HepG2 (cell line): Measurements from ENCODE around the gene CRB1. TPM values are rescaled to one million over a fixed set of nuclear protein-coding genes. Genes with fewer than 3 reads are reported as not detected.

ENCODE experiments used
- ATAC-seq: fragments of 200-7000 bp; cut with Tn5 transposase; 3 replicates; pipeline ENCODE4 v1.9.1; 2020; ENCODE audit warnings: mild to moderate bottlenecking, moderate library complexity
- BruUV-seq: library from RNA; stranded (reverse); fragments of 400-500 nt; replicated peaks from 2 replicates; lab custom pipeline; 2021; lab: Mats Ljungman, UMichigan
- CTCF ChIA-PET: fragments of 300-600 bp; formaldehyde crosslinking; extraction: SDS; loops from one replicate; lab custom pipeline; 2021; ENCODE audit warnings: low total read pairs, inconsistent platforms, low intra/inter-chr PET ratio; lab: Yijun Ruan, JAX
- POLR2A ChIA-PET: fragments of 350-600 bp; sonication (Branson Sonifier 250); formaldehyde crosslinking; loops from one replicate; lab custom pipeline; 2020; ENCODE audit warnings: antibody characterized with exemption, inconsistent platforms; lab: Yijun Ruan, JAX
- DNase-seq: peaks from one replicate; pipeline ENCODE4 v3.0.0-alpha.2; 2015; ENCODE audit warnings: low spot score
- FAIRE-seq: peaks from 3 replicates; lab custom pipeline; 2011; peaks lifted over from hg19 to GRCh38; lab: Jason Lieb, UNC
- H2AFZ ChIP-seq: one replicate; pipeline ENCODE4 v1.6.1; 2011; ENCODE audit warnings: low read length, inconsistent platforms
- H3K27ac ChIP-seq: fragments of 300-600 bp; 3 replicates; pipeline ENCODE4 v1.8.0; 2011; ENCODE audit warnings: mixed run types, mild to moderate bottlenecking, mixed read lengths, low read length, inconsistent platforms; ENCODE audit not compliant: insufficient read depth; ENCODE audit errors: extremely low read length
- H3K27me3 ChIP-seq, 2 experiments: fragments of 200-600 bp in 1 of 2; 2 replicates in 1 of 2; 3 replicates in 1 of 2; pipeline versions ENCODE4 v1.6.0 to v1.8.0; 2011; ENCODE audit warnings: low read length in 2 of 2, mild to moderate bottlenecking in 2 of 2, moderate library complexity in 2 of 2, inconsistent platforms in 1 of 2; ENCODE audit not compliant: insufficient read depth in 2 of 2, control insufficient read depth in 1 of 2
- H3K36me3 ChIP-seq, 2 experiments: fragments of 200-600 bp in 1 of 2; replicated peaks in 1 of 2; 2 replicates in 1 of 2; 3 replicates in 1 of 2; pipeline versions ENCODE4 v1.5.1 to v1.8.0; 2011; ENCODE audit warnings: low read length in 2 of 2, inconsistent platforms in 1 of 2; ENCODE audit not compliant: insufficient read depth in 2 of 2, control insufficient read depth in 1 of 2
- H3K4me1 ChIP-seq: 2 replicates; pipeline ENCODE4 v1.5.1; 2012; ENCODE audit warnings: low read length, inconsistent platforms; ENCODE audit not compliant: insufficient read depth
- H3K4me2 ChIP-seq: 2 replicates; pipeline ENCODE4 v1.6.0; 2011; ENCODE audit warnings: low read depth, low read length, inconsistent platforms
- H3K4me3 ChIP-seq, 3 experiments: fragments of 200-600 bp in 1 of 3; sonication (generic), shearing (Covaris generic) in 1 of 3; replicated peaks in 1 of 3; 2 replicates each; pipeline ENCODE4 v1.5.1; 2011 to 2016; ENCODE audit warnings: low read length in 3 of 3, inconsistent platforms in 2 of 3, low read depth in 2 of 3, mild to moderate bottlenecking in 2 of 3, control low read depth in 1 of 3, mixed read lengths in 1 of 3; ENCODE audit not compliant: insufficient read depth in 1 of 3
- H3K79me2 ChIP-seq: one replicate; pipeline ENCODE4 v1.6.1; 2011; ENCODE audit warnings: low read length, inconsistent platforms; ENCODE audit not compliant: insufficient read depth
- H3K9ac ChIP-seq: 2 replicates; pipeline ENCODE4 v1.6.0; 2011; ENCODE audit warnings: mild to moderate bottlenecking, low read depth, low read length, inconsistent platforms; ENCODE audit not compliant: insufficient read depth
- H3K9me3 ChIP-seq: 2 replicates; pipeline ENCODE4 v1.5.1; 2012; ENCODE audit warnings: mild to moderate bottlenecking, low read length
- H4K20me1 ChIP-seq: 2 replicates; pipeline ENCODE4 v1.6.0; 2011; ENCODE audit warnings: inconsistent platforms, mild to moderate bottlenecking, low read length, moderate library complexity; ENCODE audit not compliant: insufficient read depth
- GZF1 ChIP-seq: sonication (generic); formaldehyde crosslinking; IDR thresholded peaks from 2 replicates; pipeline ENCODE4 v1.5.1; 2020; ENCODE audit warnings: mild to moderate bottlenecking, missing genetic modification reagents
- HMG20B ChIP-seq: conservative IDR thresholded peaks from 2 replicates; pipeline ENCODE4 v1.6.1; 2016; ENCODE audit warnings: missing genetic modification reagents, missing compliant biosample characterization
- JARID2 ChIP-seq: sonication (generic); formaldehyde crosslinking; IDR thresholded peaks from 2 replicates; pipeline ENCODE4 v1.8.1; 2023; ENCODE audit warnings: missing genetic modification reagents, inconsistent platforms; ENCODE audit not compliant: insufficient replicate concordance
- NAIF1 ChIP-seq: sonication (generic); formaldehyde crosslinking; IDR thresholded peaks from 2 replicates; pipeline ENCODE4 v1.5.0; 2020; ENCODE audit warnings: mild to moderate bottlenecking, missing genetic modification reagents, borderline replicate concordance
- NONO ChIP-seq, 2 experiments: fragments of 450-650 bp in 1 of 2; sonication (generic) in 1 of 2; formaldehyde crosslinking in 1 of 2; IDR thresholded peaks in 1 of 2; conservative IDR thresholded peaks in 1 of 2; 2 replicates each; pipeline versions ENCODE4 v1.6.1 to v1.8.0; 2017 to 2022; ENCODE audit warnings: mild to moderate bottlenecking in 1 of 2, missing genetic modification reagents in 1 of 2, moderate library complexity in 1 of 2
- POGZ ChIP-seq: sonication (generic); formaldehyde crosslinking; IDR thresholded peaks from 2 replicates; pipeline ENCODE4 v1.4.0; 2020; ENCODE audit warnings: mild to moderate bottlenecking, missing genetic modification reagents
- ZNF44 ChIP-seq: sonication (generic); formaldehyde crosslinking; IDR thresholded peaks from 2 replicates; pipeline ENCODE4 v1.5.1; 2020; ENCODE audit warnings: mild to moderate bottlenecking, missing genetic modification reagents
- ZNF468 ChIP-seq: sonication (generic); formaldehyde crosslinking; IDR thresholded peaks from 2 replicates; pipeline ENCODE4 v1.8.0; 2022; ENCODE audit warnings: mild to moderate bottlenecking, moderate library complexity, missing genetic modification reagents
- ZNF563 ChIP-seq: sonication (generic); formaldehyde crosslinking; IDR thresholded peaks from 2 replicates; pipeline ENCODE4 v1.8.0; 2022; ENCODE audit warnings: mild to moderate bottlenecking, moderate library complexity, missing genetic modification reagents
- ZNF605 ChIP-seq: sonication (generic); formaldehyde crosslinking; IDR thresholded peaks from 2 replicates; pipeline ENCODE4 v1.8.0; 2022; ENCODE audit warnings: mild to moderate bottlenecking, missing genetic modification reagents
- ZNF615 ChIP-seq: sonication (generic); formaldehyde crosslinking; IDR thresholded peaks from 2 replicates; pipeline ENCODE4 v1.5.0; 2020; ENCODE audit warnings: mild to moderate bottlenecking, missing genetic modification reagents, borderline replicate concordance
- ZNF670 ChIP-seq: sonication (generic); formaldehyde crosslinking; IDR thresholded peaks from 2 replicates; pipeline ENCODE4 v1.8.0; 2022; ENCODE audit warnings: mild to moderate bottlenecking, missing genetic modification reagents, borderline replicate concordance
- ZNF75D ChIP-seq: sonication (generic); formaldehyde crosslinking; IDR thresholded peaks from 2 replicates; pipeline ENCODE4 v1.8.1; 2023; ENCODE audit warnings: missing genetic modification reagents, mild to moderate bottlenecking, borderline replicate concordance
- ZNF850 ChIP-seq: sonication (generic); formaldehyde crosslinking; conservative IDR thresholded peaks from 2 replicates; pipeline ENCODE4 v1.9.0; 2021; ENCODE audit warnings: mild to moderate bottlenecking, missing genetic modification reagents
- ZSCAN21 ChIP-seq: sonication (generic); formaldehyde crosslinking; IDR thresholded peaks from 2 replicates; pipeline ENCODE4 v1.8.0; 2022; ENCODE audit warnings: mild to moderate bottlenecking, missing genetic modification reagents, moderate library complexity, borderline replicate concordance
- WGBS: methylation state at CpG from one replicate; pipeline ENCODE4 v1.1.6; 2017; ENCODE audit warnings: low lambda C conversion rate; 5-methylcytosine and 5-hydroxymethylcytosine counted together
- in situ Hi-C: cut with HindIII; loops from 2 replicates; pipeline ENCODE4 v1.10.0; 2017; ENCODE audit warnings: low pct_unique_long_range_greater_than_20kb; ENCODE audit not compliant: extremely low pct_ligation_motif_present
- intact Hi-C: fragments of 100-400 bp; cut with micrococcal nuclease; formaldehyde crosslinking; loops from one replicate; pipeline ENCODE4 v1.10.0; 2022; ENCODE audit not compliant: unreplicated experiment
- polyA plus RNA-seq, 8 experiments: library from polyadenylated mRNA; depleted of rRNA in 3 of 8; stranded (reverse) in 7 of 8; unstranded in 1 of 8; fragments of >200 nt; fragmentation: Illumina TruSeq in 4 of 8; extraction: Trizol in 4 of 8; gene quantifications; 2 replicates each; pipeline versions ENCODE4 v1.2.1 to v1.2.3, GENCODE V29; 2011 to 2016; ENCODE audit warnings: low read depth in 4 of 8, missing spikeins in 1 of 8, mixed read lengths in 1 of 8; ENCODE audit not compliant: insufficient read depth in 1 of 8
- total RNA-seq, 5 experiments: library from RNA; depleted of rRNA; stranded (reverse); fragments of >200 nt; fragmentation: Illumina TruSeq; extraction: Trizol; gene quantifications; 2 replicates each; pipeline ENCODE4 v1.2.3, GENCODE V29; 2016; ENCODE audit warnings: low read depth in 1 of 5

CRB1 gene
- total and polyA plus RNA-seq, 2 of the 13 experiments (the other 11 are each of a cell fraction or from before 2014, with no cell fraction given): 0.01 TPM; not detected in 1

DNA sequence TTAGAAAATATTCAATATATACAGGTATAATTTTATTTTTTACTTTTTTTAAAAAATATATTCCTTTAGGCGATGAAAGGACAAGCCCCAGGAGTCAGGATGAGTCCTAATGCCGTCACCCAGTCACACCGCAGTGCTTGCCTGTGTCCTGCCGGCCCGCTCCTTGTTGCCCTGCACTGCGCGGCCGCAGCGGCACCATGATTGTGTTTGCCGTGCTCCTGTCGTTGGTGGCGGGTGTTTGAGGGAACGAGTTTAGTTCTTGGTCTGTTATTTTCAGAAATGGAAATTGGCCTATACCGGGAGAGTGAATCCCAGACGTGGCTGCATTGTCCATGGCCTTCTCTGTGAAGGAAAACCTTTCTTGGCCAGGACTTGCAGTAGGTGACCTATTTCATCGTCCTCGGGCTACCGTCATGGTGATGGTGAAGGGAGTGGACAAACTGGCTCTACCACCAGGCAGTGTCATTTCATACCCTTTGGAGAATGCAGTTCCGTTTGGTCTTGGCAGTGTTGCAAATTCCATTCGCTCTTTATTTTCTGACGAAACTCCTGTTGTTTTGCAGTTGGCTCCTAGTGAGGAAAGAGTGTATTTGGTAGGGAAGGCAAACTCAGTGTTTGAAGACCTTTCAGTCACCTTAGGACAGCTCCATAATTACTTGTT, 45.9 kb upstream of the CRB1 start:
- CTCF ChIA-PET: no interaction called here
- intact Hi-C loops: no loop called here
- POLR2A ChIA-PET: no interaction called here
- H3K27me3 ChIP-seq: 0 out of 5 replicates have a peak, but pooled peaks cover 0 to 1% of the 10 kb centered on the region in 2 experiments
- TF ChIP-seq NONO (IDR thresholded peaks at IDR 0.05) (no peak), NONO (CRISPR knock-in tag; conservative IDR thresholded peaks at IDR 0.05) (no peak), ZNF468 (CRISPR knock-in tag) (no peak), JARID2 (CRISPR knock-in tag) (no peak), POGZ (CRISPR knock-in tag) (no peak), ZNF670 (CRISPR knock-in tag) (no peak), ZNF605 (no peak), ZNF615 (CRISPR knock-in tag) (no peak), NAIF1 (no peak), ZNF75D (CRISPR knock-in tag) (no peak), ZSCAN21 (no peak), HMG20B (CRISPR knock-in tag) (no peak), ZNF44 (CRISPR knock-in tag) (no peak), GZF1 (CRISPR knock-in tag) (no peak), ZNF563 (CRISPR knock-in tag) (no peak), ZNF850 (CRISPR knock-in tag) (no peak)
- H3K4me2 ChIP-seq: no peak overlapping the region
- no peak overlapping the region for H3K9ac ChIP-seq
- no peak overlapping the region for H3K4me3 ChIP-seq
- in situ Hi-C loops: no loop called here
- no peaks in the 10 kb centered on the region for H3K4me1 ChIP-seq
- DNase-seq (no peak), ATAC-seq (no peak), FAIRE-seq (no peak)
- H3K9me3 ChIP-seq: no peaks in the 10 kb centered on the region
- H3K36me3 ChIP-seq: no peaks in the 10 kb centered on the region
- BruUV-seq: no TSS peak
- no peak overlapping the region for H3K27ac ChIP-seq
- H2AFZ ChIP-seq: no peak overlapping the region
- 70% methylated on average over 21 of the region's 21 CpGs for WGBS
- H3K79me2 ChIP-seq: no peaks in the 10 kb centered on the region
- H4K20me1 ChIP-seq: no peaks in the 10 kb centered on the region
